Measurements from ENCODE around the gene B4GALT6. TPM values are rescaled to one million over a fixed set of nuclear protein-coding genes. Genes with fewer than 3 reads are reported as not detected.

Gene B4GALT6
- total and polyA plus RNA-seq, 2 of the 8 experiments (the other 6 are each of a cell fraction or from before 2014, with no cell fraction given) = 6.3 to 41.5 TPM

DNA sequence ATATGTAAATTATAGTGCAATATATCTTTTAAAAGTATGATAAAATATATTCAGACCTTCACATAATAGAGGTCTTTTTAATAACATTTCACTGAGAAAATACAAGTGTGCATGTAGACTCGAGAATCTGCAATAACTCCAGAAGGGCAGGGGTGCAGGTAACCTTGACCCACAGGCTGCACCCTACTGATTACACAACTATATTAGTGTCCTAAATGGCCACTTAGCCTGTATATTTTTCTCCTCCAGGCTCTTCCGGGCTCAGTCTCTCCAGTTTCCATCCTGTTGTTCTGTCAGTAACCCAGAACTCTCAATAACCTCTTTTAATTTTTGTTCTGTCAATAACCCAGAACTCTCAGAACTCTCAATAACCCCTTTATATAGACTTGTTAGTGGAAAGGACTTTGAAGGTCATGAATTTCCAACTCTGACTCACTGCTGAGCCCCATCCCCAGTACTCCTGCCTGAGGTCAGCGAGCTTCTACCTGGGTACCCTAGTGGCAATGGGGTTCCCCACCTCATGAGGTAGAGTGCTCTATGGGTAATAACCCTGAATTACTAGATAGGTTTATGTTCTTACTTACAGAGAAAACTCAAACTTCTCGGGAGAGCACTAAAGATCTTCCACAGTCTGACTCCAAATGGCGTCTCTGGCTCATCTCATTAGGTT is 101.1 kb downstream of the B4GALT6 start (continued):
- TF ChIP-seq, protein P1, sequence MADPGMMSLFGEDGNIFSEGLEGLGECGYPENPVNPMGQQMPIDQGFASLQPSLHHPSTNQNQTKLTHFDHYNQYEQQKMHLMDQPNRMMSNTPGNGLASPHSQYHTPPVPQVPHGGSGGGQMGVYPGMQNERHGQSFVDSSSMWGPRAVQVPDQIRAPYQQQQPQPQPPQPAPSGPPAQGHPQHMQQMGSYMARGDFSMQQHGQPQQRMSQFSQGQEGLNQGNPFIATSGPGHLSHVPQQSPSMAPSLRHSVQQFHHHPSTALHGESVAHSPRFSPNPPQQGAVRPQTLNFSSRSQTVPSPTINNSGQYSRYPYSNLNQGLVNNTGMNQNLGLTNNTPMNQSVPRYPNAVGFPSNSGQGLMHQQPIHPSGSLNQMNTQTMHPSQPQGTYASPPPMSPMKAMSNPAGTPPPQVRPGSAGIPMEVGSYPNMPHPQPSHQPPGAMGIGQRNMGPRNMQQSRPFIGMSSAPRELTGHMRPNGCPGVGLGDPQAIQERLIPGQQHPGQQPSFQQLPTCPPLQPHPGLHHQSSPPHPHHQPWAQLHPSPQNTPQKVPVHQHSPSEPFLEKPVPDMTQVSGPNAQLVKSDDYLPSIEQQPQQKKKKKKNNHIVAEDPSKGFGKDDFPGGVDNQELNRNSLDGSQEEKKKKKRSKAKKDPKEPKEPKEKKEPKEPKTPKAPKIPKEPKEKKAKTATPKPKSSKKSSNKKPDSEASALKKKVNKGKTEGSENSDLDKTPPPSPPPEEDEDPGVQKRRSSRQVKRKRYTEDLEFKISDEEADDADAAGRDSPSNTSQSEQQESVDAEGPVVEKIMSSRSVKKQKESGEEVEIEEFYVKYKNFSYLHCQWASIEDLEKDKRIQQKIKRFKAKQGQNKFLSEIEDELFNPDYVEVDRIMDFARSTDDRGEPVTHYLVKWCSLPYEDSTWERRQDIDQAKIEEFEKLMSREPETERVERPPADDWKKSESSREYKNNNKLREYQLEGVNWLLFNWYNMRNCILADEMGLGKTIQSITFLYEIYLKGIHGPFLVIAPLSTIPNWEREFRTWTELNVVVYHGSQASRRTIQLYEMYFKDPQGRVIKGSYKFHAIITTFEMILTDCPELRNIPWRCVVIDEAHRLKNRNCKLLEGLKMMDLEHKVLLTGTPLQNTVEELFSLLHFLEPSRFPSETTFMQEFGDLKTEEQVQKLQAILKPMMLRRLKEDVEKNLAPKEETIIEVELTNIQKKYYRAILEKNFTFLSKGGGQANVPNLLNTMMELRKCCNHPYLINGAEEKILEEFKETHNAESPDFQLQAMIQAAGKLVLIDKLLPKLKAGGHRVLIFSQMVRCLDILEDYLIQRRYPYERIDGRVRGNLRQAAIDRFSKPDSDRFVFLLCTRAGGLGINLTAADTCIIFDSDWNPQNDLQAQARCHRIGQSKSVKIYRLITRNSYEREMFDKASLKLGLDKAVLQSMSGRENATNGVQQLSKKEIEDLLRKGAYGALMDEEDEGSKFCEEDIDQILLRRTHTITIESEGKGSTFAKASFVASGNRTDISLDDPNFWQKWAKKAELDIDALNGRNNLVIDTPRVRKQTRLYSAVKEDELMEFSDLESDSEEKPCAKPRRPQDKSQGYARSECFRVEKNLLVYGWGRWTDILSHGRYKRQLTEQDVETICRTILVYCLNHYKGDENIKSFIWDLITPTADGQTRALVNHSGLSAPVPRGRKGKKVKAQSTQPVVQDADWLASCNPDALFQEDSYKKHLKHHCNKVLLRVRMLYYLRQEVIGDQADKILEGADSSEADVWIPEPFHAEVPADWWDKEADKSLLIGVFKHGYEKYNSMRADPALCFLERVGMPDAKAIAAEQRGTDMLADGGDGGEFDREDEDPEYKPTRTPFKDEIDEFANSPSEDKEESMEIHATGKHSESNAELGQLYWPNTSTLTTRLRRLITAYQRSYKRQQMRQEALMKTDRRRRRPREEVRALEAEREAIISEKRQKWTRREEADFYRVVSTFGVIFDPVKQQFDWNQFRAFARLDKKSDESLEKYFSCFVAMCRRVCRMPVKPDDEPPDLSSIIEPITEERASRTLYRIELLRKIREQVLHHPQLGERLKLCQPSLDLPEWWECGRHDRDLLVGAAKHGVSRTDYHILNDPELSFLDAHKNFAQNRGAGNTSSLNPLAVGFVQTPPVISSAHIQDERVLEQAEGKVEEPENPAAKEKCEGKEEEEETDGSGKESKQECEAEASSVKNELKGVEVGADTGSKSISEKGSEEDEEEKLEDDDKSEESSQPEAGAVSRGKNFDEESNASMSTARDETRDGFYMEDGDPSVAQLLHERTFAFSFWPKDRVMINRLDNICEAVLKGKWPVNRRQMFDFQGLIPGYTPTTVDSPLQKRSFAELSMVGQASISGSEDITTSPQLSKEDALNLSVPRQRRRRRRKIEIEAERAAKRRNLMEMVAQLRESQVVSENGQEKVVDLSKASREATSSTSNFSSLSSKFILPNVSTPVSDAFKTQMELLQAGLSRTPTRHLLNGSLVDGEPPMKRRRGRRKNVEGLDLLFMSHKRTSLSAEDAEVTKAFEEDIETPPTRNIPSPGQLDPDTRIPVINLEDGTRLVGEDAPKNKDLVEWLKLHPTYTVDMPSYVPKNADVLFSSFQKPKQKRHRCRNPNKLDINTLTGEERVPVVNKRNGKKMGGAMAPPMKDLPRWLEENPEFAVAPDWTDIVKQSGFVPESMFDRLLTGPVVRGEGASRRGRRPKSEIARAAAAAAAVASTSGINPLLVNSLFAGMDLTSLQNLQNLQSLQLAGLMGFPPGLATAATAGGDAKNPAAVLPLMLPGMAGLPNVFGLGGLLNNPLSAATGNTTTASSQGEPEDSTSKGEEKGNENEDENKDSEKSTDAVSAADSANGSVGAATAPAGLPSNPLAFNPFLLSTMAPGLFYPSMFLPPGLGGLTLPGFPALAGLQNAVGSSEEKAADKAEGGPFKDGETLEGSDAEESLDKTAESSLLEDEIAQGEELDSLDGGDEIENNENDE (IDR thresholded peaks at IDR 0.05; ENCODE audit: insufficient replicate concordance, low read length) = no peak
- TF ChIP-seq RNF2 (IDR thresholded peaks at IDR 0.05; ENCODE audit: borderline replicate concordance, low read depth, low read length, missing control alignments, poor library complexity, severe bottlenecking) = no peak
- no peak for TF ChIP-seq SAP30 (IDR thresholded peaks at IDR 0.05; ENCODE audit: insufficient read depth, insufficient replicate concordance, low read length)
- no peak for TF ChIP-seq CEBPB (IDR thresholded peaks at IDR 0.05; ENCODE audit: low read depth, low read length)

Measured in H1 (cell line).